ENCODE measurements around the gene TMEM150B. TPM values are rescaled to one million over a fixed set of nuclear protein-coding genes. Genes with fewer than 3 reads are reported as not detected.

TMEM150B gene
- total RNA-seq, 1 donor from 2014 or later, result not detected

GRCh38 chr19:55365964-55366363, 40.8 kb upstream of the TMEM150B start:
- no peak overlapping the region for H3K4me3 ChIP-seq
- peaks cover 10% of the 10 kb centered on the region for H3K4me1 Mint-ChIP-seq
- H4K20me1 ChIP-seq (ENCODE audit: low read depth), result no peaks in the 10 kb centered on the region
- no peaks in the 10 kb centered on the region for H3K36me3 ChIP-seq
- peaks cover 28% of the 10 kb centered on the region for H3K27me3 Mint-ChIP-seq (ENCODE audit: insufficient read depth, low read depth)
- H3K4me1 ChIP-seq, result peaks cover 9% of the 10 kb centered on the region
- H3K36me3 Mint-ChIP-seq, result no peaks in the 10 kb centered on the region
- no peak overlapping the region for H3K9ac ChIP-seq
- H3K9me3 ChIP-seq (ENCODE audit: low read depth), result no peaks in the 10 kb centered on the region
- no peaks in the 10 kb centered on the region for H3K79me2 ChIP-seq (ENCODE audit: low read depth)
- peaks cover 11% of the 10 kb centered on the region for H3F3A ChIP-seq (ENCODE audit: low read depth)
- peaks cover 2% of the 10 kb centered on the region for H3K9me3 Mint-ChIP-seq
- H3K27ac Mint-ChIP-seq, result no peak overlapping the region
- H3K27me3 ChIP-seq, result peaks cover 39% of the 10 kb centered on the region
- TF ChIP-seq CTCF (IDR thresholded peaks at IDR 0.05) (no peak), EZH2 (IDR thresholded peaks at IDR 0.05) (no peak), EZH2phosphoT487 (IDR thresholded peaks at IDR 0.05) (no peak)
- H3K4me3 Mint-ChIP-seq, result peak overlapping the region; percentile 67
- no peak overlapping the region for H3K4me2 ChIP-seq
- H3K27ac ChIP-seq, result no peak overlapping the region
- no peak for DNase-seq (ENCODE audit: low spot score)
- H2AFZ ChIP-seq (replicated peaks), result no peak overlapping the region

GRCh38 chr19:55365245-55365644, 40.1 kb upstream of the TMEM150B start:
- Histone ChIP-seq H2AFZ (replicated peaks) (no peak overlapping the region), H3K36me3 (no peaks in the 10 kb centered on the region), H3K4me1 (peaks cover 9% of the 10 kb centered on the region), H3K4me2 (no peak overlapping the region), H3K4me3 (no peak overlapping the region), H3K9ac (no peak overlapping the region), H3K9me3 (ENCODE audit: low read depth) (no peaks in the 10 kb centered on the region), H3F3A (ENCODE audit: low read depth) (peaks cover 11% of the 10 kb centered on the region), H4K20me1 (ENCODE audit: low read depth) (no peaks in the 10 kb centered on the region), H3K79me2 (ENCODE audit: low read depth) (no peaks in the 10 kb centered on the region), H3K27me3 (peaks cover 32% of the 10 kb centered on the region), H3K27ac (no peak overlapping the region)
- no peak overlapping the region for H3K4me3 Mint-ChIP-seq
- no peaks in the 10 kb centered on the region for H3K36me3 Mint-ChIP-seq
- TF ChIP-seq CTCF (IDR thresholded peaks at IDR 0.05) (no peak), EZH2 (IDR thresholded peaks at IDR 0.05) (no peak), EZH2phosphoT487 (IDR thresholded peaks at IDR 0.05) (no peak)
- no peak overlapping the region for H3K27ac Mint-ChIP-seq
- peaks cover 21% of the 10 kb centered on the region for H3K27me3 Mint-ChIP-seq (ENCODE audit: insufficient read depth, low read depth)
- H3K4me1 Mint-ChIP-seq, result peaks cover 4% of the 10 kb centered on the region
- no peak for DNase-seq (ENCODE audit: low spot score)
- H3K9me3 Mint-ChIP-seq, result peaks cover 2% of the 10 kb centered on the region

- peak within 1 kb of the TSS; percentile 41 for H3K4me3 Mint-ChIP-seq
- H3K4me1 ChIP-seq, result peaks cover 9% of the 10 kb centered on the region
- TF ChIP-seq CTCF (IDR thresholded peaks at IDR 0.05), result no peak
- TF ChIP-seq EZH2 (IDR thresholded peaks at IDR 0.05), result no peak
- no peak for TF ChIP-seq EZH2phosphoT487 (IDR thresholded peaks at IDR 0.05)
Observed at GRCh38 chr19:55362990-55363716, 38.0 kb upstream of the TMEM150B start, which contains the start of gene GARIN5B. Gene GARIN5B, minus strand, starts transcription at chr19:55363260. Its CDS starts 194 bp downstream, at chr19:55363066.

More at GRCh38 chr19:55362990-55363716, 38.0 kb upstream of the TMEM150B start, which contains the start of gene GARIN5B:
- Mint-ChIP-seq H3K4me1 (peaks cover 4% of the 10 kb centered on the region), H3K36me3 (no peaks in the 10 kb centered on the region), H3K27ac (peak within 1 kb of the TSS; percentile 60), H3K27me3 (ENCODE audit: insufficient read depth, low read depth) (peaks cover 25% of the 10 kb centered on the region), H3K9me3 (peaks cover 2% of the 10 kb centered on the region)
- H3K4me3 ChIP-seq, result no peak within 1 kb of the TSS
- H3K79me2 ChIP-seq (ENCODE audit: low read depth), result no peaks in the 10 kb centered on the region
- H3K27ac ChIP-seq, result no peak within 1 kb of the TSS
- no peak within 1 kb of the TSS for H3K9ac ChIP-seq
- no peaks in the 10 kb centered on the region for H4K20me1 ChIP-seq (ENCODE audit: low read depth)
- H3K4me2 ChIP-seq, result no peak within 1 kb of the TSS
- peak within 1 kb of the TSS; percentile 57 for H2AFZ ChIP-seq (replicated peaks)
- peaks cover 12% of the 10 kb centered on the region for H3K27me3 ChIP-seq
- peaks cover 3% of the 10 kb centered on the region for H3F3A ChIP-seq (ENCODE audit: low read depth)
- no peaks in the 10 kb centered on the region for H3K9me3 ChIP-seq (ENCODE audit: low read depth)
- peak; percentile 66 for DNase-seq (ENCODE audit: low spot score)
- H3K36me3 ChIP-seq, result no peaks in the 10 kb centered on the region
